HG02938 (cell line): ENCODE measurements around the gene GAS2L2.

Experiments used
- ATAC-seq: cut with Tn5 transposase; IDR thresholded peaks from one replicate; pipeline ENCODE4 v1.9.1; 2021; ENCODE audit warnings: mild to moderate bottlenecking, moderate library complexity; ENCODE audit not compliant: unreplicated experiment

Gene GAS2L2

DNA sequence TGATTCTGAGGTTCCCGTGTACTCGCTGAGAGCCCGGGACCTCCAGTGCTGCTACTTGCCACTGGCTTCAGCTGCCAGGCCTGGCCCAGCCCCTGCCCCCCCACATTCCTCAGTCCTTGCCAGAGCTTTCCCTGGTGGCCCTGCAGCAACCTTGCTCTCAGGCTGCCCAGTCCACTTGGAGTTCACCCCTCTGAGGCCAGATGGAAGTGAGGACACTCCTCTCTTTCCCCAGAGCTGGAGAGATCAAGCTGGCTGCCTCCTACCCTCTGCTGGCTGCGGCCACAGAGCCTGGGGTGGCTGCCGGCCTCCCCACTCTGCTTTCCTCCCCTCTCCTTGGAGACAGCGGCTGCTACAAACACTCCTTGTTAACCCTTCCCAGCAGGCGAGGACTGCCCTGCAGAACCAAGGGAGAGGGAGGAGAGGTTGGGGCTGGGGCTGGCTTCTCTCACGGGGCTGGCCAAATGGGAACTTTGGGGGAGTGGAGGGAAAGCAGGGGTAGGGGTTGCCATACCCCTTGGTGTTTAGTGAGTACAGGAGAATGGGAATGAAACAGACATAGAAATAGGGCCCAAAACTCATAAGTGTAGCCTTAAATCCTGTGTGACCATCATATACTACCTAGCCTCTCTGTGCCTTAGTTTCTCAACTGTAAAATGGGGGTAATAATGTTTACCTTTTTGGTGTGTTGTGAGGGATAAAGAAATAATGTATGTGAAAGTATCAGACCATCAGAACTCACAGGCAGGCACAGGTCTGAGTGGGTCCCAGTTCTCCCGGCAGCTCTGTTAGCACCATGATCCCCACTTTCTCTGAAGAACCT is at the start of gene GAS2L2:
GAS2L2 (minus strand) TSS at position 295 of the 820 bp plus-strand sequence. CDS start 389 bp downstream, outside the sequence.
- no peak for ATAC-seq

DNA sequence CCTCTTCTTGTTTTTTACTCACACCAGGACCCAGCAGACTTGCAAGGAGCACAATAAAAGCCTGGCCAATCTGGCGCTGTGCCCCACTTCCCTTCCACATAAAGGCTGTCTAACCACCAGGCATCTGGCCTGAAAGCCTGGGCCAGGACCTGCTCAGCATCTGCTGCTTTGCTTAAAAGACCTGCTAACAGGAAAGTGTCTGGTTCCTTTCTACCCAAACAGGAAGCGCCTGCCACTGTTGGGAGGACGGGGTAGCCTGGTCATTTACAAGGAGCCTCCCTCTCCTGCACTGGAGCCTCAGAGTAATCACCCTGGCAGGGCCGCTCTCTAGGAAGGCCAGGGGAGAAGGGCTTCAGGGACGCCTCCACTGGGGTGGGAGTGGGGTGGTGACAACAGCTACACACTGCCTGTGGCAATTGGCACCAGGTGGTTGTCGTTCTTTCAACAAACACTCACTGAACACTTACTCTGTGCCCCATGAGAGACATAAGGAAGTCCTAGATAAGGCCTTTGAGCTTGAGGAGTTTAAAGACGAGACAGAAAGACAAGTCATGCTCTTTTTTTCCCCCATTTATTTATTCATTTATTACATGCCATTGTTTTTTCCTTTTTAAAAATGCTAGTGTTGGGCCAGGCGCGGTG is 48.7 kb upstream of the GAS2L2 start:
- ATAC-seq: no peak

DNA sequence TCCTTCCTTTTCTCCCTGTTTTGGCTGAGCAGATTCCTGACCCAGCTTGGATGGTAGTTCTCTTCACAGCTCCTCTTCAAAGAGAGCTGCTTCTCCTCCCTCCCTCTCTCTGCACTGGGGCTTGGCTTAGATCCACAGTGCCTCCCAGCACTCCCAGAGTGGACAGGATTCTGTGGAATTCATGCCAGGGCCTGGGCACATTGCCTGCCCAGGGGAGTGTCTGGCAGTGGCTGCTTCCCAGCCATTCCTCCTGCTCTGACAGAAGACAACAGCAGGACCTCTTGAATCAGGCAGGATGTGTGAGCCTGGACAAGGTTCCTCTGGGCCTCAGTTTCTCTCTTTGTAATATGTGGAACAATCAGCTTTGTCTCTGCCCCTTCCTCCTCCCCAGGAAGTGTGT is 46.9 kb upstream of the GAS2L2 start:
- ATAC-seq: no peak

DNA sequence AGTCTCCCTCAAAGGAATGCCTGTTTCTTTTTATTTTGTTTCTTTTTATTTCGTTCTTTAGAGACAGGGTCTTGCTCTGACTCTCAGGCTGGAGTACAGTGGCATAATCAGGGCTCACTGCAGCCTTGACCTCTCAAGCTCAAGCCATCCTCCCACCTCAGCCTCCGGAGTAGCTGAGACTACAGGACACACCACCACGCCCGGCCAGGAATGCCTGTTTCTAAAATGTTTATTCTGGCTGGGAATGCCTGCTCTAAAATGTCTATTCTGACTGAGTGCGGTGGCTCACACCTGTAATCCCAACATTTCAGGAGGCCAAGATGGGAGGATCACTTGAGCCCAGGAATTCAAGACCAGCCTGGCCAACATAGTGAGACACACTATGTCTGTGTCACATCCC is 44.9 kb upstream of the GAS2L2 start:
- no peak for ATAC-seq

DNA sequence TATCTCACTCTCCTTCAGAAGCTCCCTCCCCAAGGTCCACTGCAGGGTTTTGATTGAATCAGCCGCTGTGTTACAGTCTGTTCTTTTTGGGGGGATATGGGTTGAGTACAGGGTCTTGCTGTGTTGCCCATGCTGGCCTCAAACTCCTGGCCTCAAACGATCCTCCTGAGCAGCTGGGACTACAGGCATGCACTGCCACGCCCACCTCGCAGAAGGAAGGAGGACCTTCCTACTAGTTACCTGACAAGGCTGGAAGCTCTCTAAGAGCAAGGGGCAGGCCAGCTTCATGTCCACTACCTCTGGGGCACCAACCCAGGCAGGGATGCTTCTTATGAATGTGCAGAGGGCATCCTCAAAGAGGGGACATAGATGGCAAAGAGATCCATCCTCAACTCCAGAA is 44.3 kb upstream of the GAS2L2 start:
- ATAC-seq: no peak

DNA sequence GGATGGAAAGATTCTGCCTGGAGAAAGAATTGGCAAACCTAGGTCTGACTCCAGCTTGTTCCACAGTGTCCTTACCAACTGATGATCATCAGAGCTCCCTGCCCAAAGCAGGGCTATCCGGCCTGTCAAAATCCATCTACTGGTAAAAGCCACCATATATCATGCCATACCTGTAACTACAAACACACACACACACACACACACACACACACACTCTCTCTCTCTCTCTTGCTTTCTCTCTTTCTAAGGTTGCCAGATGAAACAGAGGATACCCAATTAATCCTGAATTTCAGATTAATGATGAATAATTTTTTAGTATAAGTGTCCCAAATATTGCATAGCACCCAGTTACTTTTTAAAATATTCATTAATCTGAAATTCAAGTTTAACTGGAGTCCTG is 43.9 kb upstream of the GAS2L2 start:
- no peak for ATAC-seq

DNA sequence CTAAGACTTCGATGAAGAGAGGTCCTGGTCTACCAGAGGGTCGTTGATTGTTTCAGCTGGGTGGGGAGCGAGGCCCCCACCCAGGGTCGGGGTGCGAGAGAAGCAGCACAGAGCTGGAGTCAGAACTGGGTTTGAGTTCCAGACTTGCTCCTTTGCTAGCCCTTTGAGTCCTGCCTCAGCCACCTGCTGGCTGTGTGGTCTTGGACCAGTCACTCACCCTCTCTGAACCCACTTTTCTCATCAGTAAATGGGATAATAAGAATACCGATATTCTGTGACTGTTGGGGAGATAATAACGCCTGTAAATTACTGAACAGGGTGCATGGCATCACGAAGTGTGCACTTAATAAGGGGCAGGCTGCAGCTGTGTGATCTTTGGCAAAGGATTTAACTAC is 42.8 kb upstream of the GAS2L2 start:
- no peak for ATAC-seq

DNA sequence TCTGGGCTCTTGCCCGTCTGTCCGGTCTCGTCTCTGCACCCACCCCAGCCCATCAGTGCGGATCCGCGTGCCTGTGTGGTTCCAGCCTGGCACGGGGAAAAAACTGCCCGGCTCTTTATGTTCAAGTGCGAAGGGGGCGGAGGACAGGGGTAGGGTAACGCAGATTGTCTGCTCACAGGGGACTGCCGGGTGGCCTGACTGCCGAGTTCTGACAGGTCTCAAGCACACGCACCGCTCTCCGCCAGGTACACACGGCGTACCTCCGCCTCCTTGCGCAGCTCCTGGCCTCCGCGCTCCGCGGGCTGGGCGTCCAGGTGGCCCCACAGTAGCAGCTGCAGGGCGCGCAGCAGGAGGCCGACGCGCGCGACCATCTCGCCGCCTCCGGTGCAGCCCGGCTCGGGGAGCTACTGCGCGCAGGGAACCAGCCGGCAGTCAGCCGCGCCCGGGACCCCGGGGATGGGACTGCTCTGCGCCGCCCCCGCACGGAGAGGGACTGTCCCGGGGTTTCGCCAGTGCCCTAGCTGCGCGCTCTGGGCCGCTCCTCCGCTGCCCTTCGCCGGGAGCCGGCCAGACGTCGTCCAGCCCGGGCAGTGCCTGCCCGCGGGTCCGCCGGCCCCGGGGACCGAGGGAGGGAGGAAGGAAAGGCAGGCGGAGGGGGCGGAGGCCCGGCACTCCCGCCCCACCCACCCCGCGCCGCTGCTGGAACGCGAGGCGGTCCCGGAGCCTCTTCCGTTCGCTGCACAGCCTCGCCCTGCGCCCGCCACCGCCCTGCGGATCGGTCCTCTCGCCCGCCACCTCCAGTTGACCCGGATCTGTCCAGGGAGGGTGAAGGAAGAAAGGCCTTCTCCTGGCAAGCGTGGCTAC is 42.2 kb upstream of the GAS2L2 start, which contains the start of gene MMP28:
MMP28 (minus strand) TSS at position 635 of the 864 bp plus-strand sequence; CDS start at position 371, 264 bp downstream.
- no peak for ATAC-seq

DNA sequence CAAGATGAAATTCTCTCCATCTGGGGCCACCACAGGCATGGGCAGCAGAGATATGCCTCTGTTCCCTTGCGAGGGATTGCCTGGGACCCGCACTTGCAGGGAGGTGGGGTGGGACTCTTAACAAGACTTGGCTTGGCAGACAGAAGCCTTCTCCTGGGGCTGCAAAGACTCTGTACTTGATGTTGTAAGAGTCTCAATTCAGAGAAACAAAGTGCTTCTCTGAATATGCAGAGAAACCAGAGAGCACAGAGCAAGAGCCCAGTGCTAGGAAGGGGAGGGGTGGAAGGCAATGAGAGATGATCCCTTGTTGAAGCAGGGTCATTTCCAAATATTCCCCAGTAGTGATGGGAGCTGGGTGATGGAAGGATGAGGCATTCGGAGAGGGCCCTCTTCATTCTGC is 40.2 kb upstream of the GAS2L2 start:
- no peak for ATAC-seq

DNA sequence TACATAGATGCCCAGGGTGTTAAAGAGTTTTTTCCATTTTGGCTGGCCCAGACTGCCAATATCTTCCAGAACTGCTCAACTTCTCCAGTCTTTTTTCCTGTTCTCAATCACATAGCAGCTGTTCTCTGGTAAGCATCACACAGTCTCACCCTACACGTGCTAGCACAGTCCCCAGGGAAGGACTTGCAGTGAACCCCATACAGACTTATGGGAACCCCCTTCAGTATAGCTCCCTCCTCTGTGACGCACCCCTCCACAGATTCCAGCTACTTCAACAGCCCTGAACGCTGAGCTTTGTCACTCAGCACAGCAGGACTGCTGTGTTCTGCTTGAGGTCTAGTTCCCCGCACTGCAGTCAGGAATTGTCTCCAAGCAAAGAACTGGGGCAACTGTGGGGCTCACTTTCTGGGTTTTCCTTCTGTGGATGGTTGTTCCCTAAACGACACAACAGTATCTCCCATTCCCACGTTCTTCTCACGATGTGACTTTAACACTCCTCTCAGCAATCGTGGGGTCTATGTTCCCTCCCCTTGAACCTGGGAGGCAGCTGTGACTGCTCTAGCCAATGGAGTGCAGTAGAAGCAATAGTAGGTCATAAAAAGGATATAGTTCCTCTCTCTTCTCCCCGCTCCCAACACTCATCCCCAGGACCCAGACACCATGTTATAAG is 38.8 kb upstream of the GAS2L2 start:
- ATAC-seq: no peak

DNA sequence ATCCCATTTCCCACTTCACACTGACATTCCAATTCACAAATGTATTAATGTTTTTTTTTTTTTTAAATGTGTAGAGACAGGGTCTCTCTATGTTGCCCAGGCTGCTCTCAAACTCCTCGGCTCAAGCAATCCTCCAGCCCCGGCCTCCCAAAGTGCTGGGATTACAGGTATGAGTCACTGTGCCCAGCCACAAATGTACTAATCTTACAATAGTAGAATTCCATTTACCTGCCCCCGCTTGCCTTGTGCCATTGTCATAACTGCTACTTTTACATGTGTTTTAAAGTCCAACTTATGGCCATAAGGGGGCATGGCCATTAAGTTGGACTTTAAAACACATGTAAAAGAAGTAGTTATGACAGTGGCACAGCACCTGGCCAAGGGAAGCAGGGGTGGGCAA is 37.8 kb upstream of the GAS2L2 start:
- no peak for ATAC-seq

DNA sequence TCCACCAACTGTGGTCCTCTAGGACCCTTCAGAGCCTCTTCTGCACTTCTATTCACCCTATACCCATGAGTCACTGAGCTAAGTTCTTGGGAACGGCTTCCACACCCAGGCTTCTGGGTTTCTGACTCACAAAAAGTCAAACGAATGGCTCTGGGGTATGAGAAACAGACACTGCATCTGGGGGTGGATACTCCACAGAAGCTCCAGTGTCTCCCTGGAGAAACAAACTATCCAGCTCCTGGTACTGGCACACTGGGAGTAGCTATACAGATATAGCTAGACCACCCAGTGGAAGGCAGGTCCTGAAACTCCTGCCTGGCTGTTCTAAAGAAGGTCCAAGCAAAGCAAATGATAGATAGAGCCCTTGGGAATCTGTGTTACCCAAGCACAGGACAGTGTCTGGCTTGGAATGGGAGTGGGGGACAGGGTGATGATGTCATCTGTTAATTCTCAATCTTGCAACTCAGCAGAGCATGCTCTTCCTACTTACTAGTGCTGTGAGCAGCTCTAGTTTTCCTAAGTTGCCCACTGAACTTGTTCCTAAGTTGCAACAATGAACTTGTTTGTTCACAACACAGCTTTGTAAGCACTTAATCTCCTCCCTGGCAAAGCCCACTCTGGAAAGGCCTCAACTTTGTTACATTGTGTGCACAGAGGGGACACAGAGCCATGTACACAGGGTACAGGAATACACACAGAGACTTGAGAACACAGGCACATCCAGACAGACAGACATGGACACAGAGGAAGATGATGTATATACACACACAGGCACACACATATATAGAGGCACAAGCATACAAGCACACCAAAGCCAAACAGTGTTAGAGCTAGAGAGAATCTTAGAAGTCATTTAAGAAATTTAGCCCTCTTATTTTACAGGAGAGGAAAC is 35.7 kb upstream of the GAS2L2 start:
- ATAC-seq: no peak

DNA sequence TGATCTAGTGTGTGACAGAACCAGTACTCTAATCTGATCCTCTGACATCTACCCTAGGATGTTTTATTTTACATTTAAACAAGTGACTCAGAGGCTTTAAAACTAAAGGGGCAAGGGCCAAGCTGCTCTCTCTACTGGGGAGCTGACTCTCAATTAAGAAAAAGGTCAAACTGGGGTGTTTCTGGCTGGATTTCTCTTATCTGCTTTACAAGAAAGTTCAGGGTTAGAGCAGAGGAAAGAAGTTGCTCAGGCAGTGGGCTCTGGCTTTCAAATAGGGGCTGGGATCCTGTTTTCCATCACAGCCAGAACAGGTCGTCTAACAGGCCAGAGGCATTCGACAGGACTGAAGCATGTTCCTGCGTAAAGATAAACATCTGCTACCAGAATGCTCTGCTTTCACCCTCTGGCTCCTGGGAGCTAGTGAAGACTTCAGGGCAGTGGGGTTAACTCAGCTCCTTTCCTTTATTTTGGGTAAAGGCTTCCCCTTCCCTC is 33.9 kb upstream of the GAS2L2 start:
- no peak for ATAC-seq

DNA sequence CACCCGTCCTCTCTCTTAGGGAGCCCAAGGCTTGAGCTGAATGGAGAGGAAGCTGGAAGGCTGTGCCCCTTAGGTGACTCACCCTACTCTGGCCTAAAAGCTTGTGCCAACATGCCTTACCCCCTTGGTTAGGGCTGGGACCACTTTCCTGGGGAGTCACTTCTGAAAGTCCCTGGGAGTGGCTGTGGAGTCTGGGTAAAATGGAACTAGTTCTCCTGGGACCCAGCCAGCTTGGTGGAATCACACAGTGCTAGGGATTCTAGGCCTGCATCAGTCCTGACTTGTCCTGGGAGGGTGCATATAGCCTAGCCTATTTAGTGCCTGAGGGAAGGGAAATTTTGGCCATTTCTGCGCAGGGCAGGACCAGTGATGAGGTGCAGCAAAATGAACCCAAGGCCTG is 31.9 kb upstream of the GAS2L2 start:
- no peak for ATAC-seq

DNA sequence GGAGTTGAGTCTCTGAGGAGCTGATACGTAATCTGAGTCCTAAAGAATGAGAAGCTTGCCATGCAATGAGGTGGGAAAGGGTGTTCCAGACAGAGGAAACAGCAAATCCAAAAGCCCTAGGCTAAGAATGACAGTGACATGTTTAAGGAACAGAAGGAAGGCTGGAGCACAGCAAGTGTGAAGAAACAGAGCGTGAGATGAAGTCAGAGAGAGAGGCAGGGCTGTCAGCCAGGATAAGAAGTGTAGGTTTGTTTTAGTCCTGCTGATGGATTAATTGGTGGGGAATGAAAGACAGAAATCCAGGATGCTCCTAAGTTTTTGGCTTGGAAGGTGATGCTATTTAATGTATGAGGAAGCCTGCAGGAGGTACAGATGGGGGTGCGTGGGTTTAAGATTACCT is 27.9 kb upstream of the GAS2L2 start:
- no peak for ATAC-seq

DNA sequence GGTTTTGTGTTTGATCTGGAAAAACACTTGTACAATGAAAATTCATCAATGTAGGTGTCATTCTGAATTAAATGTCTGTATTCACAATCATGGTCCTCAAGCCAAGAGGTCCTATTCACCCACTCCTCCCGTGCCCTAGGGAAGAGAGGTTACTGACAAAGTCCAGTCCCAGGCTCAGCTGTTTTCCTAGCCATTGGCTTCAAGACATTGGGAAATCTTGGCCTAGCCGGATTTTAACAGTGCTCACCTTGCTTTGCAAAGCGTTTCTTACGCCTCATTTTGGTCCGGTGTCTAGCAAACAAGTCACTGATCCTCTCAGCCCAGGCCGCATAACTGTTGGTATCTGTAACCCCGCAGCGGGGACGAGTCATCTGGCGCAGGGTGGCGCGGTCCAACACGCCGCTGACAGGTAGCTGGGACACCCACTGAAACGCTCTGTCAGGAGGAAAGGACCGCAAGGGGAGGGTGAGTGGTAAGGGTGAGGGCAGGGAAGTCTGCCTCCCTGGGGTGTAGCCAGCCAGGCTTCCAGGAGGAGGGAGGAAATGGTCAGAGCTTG is 25.7 kb upstream of the GAS2L2 start:
- no peak for ATAC-seq

DNA sequence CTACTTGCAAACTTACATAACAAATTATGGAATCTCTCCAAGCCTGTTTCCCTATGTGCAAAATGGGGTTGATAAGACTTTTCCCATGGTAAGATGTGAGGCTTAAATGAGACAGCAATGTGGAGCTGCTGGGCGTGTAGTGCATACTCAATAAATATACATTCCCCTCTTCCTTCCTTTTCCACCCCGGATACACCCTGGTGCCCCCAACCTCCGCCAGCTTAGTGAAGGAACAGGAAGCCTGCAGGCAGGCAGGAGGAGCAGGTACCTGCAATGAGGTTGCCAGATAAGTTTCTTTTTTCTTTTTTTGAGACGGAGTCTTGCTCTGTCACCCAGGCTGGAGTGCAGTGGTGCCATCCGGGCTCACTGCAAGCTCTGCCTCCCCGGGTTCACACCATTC is 22.5 kb upstream of the GAS2L2 start:
- no peak for ATAC-seq

DNA sequence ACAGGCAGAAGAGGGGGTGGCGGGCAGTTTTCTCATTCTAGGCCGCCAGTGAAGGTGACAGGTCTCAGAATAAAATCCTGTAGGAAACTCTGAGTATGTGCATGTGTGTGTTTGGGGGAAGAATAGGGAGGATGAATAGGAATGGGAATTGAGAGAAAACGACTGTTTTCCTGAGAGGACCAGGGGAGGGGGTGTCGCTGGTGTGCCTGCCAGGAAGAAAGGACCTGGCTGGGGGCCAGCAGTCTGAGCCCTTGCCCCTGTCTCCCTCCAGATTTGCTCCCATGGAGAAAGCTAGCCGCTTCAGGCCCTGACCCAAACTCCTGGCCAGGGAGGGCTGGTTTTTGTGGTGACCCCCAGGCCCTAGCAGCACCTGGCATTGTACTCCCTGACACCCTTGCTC is 22.0 kb upstream of the GAS2L2 start:
- ATAC-seq: no peak

DNA sequence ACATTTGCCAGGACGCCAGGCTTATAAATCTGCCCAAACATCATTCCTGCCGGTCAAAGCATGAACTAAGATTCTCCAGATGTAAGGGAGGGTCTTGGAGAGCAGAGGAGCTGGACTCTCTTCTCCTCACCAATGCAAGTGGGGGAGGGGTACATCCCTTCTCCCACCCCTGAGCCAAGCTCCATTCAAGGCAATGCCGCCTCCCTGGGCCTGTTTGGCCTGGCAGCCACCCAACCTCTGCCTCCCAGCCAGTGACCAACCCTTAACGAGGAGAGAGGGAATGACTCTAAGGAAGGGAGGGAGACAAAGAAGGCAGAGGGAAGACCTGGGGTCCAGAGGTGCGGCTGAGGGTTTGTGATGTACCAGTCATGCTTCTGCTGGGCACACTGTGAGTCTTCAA is 21.5 kb upstream of the GAS2L2 start:
- no peak for ATAC-seq
